SU-DHL-6 (cell line): ENCODE data around the gene RIMS4.

Experiments
- CTCF ChIP-seq: fragments of 200-600 bp; sonication (generic); IDR thresholded peaks from one replicate; pipeline ENCODE4 v1.5.1; 2017; ENCODE audit warnings: antibody characterized with exemption, mild to moderate bottlenecking, low read length, moderate library complexity; ENCODE audit not compliant: insufficient read depth, poor library complexity, severe bottlenecking
- EZH2phosphoT487 ChIP-seq: fragments of 200-600 bp; sonication (generic), shearing (Covaris generic); conservative IDR thresholded peaks from 2 replicates; pipeline ENCODE4 v1.6.1; 2018; ENCODE audit warnings: mild to moderate bottlenecking, antibody characterized with exemption, low read length, moderate library complexity, mixed read lengths

GRCh38 chr20:44848254-44849015, 38.1 kb upstream of the RIMS4 start:
- no peak for TF ChIP-seq CTCF
- TF ChIP-seq EZH2phosphoT487 = no peak
